T-helper 1 cell treated with Interleukin-12 subunit alpha and Interleukin-12 subunit beta and Interleukin-4 antibody, amounts not matched to agents 30 ng/mL and 1 ng/mL, for 36 hours (primary cell): ENCODE results near the gene COL5A2. TPM values are rescaled to one million over a fixed set of nuclear protein-coding genes. Genes with fewer than 3 reads are reported as not detected.

Experiments
- intact Hi-C: fragments of 100-400 bp; cut with micrococcal nuclease; formaldehyde crosslinking; loops from one replicate; pipeline ENCODE4 v1.15.1; 2024
- total RNA-seq: library from RNA; stranded (reverse); gene quantifications from 2 replicates; pipeline ENCODE4 v1.2.3, GENCODE V29; 2022

COL5A2 gene
- total RNA-seq, 1 donor from 2014 or later: 0.49 TPM

DNA sequence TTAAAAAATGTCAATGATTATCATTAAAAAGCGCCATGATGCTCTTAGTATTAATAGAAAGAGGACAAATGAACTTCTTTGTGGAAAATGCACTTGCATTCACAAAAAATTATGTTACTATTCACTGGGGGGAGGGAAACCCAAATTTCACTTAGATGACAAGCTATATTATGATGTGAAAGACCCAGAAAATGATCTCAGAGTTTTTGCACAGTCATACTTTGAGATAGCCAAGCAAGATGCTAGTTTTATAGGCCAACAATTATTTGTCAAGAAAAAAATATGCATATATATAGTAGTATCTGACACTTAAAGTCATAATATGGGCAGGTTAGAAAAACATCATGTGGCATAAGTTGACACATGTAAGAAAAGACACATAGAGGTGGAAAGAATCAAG is 31.6 kb downstream of the COL5A2 start:
- intact Hi-C loops: no loop called here

DNA sequence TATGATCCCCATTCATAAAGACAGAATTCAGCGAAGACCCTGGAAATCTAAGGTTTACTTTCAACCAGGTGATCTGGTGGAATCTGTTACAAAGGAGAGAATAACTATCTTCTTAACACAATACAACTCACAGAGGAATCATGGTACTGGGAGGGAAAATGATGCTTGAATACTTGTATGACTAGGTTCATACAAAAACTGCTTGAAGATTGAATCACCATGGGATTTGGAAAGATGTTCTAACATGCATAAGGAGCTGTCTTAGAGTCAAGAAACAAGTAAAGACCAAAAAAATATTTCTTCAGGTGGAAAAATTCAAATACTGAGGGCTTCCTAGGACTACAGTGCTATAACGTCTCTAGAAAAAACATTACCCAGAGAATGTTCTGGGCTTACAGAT is 32.2 kb downstream of the COL5A2 start:
- intact Hi-C loops: no loop called here

- intact Hi-C loops: no loop called here
Measured at GRCh38 chr2:189146553-189146952, 33.0 kb downstream of the COL5A2 start.

DNA sequence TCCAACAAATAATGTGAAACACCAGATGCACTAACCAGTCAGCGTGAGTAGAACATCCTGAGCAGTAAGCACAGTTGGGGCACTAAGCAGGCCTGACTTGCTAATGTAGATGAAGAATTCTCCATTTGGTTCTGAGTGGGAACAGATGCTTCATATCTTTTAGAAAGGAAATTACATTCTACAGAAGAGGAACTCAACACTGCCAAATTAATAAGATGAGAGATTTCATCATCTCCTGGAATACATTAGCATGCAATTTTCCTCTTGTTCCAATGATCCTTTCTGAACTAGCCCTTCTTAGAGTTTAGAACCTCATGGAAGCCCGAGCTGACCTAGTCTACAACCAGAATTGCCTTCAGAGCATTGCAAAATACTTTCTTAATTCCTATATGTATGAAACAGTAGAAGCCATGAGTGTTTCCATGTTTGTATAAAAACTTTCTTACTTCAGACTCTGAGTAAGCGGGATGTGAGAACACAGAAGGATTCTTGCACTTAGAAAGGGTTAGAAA is 34.8 kb downstream of the COL5A2 start:
- intact Hi-C loops: no loop called here

- intact Hi-C loops: loop anchor here (1.0 kb wide), 6 partner anchors 50 to 620 kb away; no protein-coding TSS in a partner anchor
Measured at GRCh38 chr2:189143925-189144324, 35.6 kb downstream of the COL5A2 start.

- intact Hi-C loops: loop anchor here (1.0 kb wide), 6 partner anchors 49 to 619 kb away; no protein-coding TSS in a partner anchor
Measured at GRCh38 chr2:189142893-189143759, 36.4 kb downstream of the COL5A2 start.

GRCh38 chr2:189138800-189139199 is 40.8 kb downstream of the COL5A2 start:
- intact Hi-C loops: no loop called here

GRCh38 chr2:189137519-189137918 is 42.0 kb downstream of the COL5A2 start:
- intact Hi-C loops: no loop called here

DNA sequence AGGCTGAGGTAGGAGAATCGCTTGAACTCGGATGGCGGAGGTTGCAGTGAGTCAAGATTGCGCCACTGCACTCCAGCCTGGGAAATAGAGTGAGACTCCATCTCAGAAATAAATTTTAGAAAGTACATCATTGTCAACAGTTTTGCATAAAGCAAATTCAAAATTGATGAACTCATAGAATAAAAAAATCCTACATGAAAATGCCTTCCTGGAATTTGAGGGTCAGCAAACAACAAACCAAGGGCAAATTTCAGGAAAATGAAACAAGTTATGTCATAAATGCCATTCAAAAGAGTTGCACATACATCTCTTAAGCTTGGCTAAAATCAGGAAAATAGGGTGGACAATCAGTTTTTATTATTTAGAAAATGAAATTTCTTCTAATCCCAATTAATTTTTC is 45.1 kb downstream of the COL5A2 start:
- intact Hi-C loops: no loop called here

- intact Hi-C loops: no loop called here
Measured at GRCh38 chr2:189131991-189132390, 47.6 kb downstream of the COL5A2 start.

DNA sequence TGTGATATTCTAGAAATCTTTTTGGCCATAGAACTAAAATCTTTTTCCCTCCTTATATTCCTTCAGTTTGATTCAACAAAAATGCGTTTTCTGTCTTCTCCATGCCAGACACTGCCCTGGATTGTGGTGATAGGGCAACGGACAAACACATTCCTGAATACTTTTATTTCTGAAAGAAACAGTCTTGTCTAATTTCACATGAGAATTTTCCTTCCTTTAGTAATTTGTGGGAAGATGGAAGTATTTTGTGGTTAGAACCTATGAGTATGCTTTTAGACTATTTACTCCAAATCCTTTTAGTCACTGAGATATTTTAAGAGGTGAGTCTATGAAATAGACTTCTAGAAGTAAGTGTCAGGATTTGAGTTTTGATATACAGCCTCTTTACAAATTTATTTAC is 49.6 kb downstream of the COL5A2 start:
- intact Hi-C loops: no loop called here

DNA sequence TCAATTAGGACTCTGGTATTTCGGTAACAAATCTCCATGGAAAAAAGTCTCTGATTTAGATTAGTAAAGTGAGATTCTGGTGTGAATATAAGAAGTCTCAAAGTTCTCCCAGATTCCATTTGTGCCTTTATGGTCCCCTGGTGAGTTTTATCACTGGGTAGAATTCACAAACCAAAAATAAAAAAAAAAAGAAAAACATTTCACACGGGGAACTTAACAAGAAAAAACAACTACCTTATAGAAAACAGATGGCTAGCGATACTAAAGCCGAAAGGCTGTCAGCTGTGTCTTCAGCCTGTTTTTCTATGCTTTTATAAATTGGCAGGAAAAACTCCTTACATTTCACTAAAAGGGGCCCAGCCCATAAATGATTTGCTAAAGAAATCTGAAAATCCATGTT is 50.6 kb downstream of the COL5A2 start:
- intact Hi-C loops: no loop called here

- intact Hi-C loops: no loop called here
Measured at GRCh38 chr2:189127756-189128155, 51.8 kb downstream of the COL5A2 start.

DNA sequence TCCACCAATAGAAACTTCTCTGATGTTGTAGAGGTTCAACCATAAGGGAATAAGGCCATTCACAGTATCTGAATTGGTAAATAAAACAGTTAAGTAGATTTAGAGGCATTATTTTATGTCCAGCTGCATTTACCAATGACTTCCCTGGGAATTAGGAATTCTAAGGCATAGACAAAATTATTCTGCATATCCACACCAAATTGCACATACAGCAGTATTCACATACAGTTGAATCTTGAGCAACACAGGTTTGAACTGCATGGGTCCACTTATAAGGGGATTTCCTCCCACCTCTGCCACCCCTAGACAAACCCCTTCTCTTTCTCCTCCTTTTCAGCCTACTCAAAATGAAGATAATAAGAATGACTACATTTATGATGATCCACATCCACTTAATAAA is 54.4 kb downstream of the COL5A2 start:
- intact Hi-C loops: no loop called here

DNA sequence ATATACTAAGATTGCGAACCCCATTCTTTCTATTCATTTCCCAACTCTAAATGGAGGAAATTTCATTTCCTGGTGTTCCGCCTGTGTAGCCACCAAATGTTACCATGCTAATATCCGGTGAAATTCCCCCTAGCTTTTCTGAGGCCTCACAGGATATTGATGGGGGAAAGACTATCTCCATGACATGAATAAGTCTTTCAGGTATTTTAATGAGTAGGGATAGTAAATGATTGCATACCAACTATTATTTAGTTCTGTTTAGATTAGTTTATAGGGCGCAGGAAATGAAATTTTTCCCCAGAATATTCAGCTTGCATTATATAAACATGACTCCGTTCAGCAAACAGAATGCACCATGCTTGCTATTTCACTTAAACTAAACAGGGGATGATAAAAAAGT is 55.4 kb downstream of the COL5A2 start:
- intact Hi-C loops: no loop called here

DNA sequence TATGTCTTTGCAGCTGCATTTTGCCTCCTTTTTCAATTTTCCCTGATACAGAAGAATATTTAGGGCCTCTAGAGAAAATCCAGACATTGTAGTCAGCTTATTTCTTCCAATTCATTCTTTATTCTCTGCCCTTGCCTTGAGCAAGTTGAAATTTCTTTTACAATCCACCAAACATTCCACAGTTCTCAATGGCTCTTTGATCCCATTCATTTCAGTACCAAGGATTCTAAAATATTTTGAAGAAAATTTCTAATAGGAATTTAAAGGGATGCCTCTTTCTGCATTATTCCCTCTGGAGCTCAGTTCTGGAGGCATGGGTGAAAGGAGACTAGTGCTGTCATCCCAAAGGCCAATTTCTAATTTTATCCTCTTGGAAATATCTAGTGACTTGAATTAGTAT is 61.2 kb downstream of the COL5A2 start:
- intact Hi-C loops: no loop called here

DNA sequence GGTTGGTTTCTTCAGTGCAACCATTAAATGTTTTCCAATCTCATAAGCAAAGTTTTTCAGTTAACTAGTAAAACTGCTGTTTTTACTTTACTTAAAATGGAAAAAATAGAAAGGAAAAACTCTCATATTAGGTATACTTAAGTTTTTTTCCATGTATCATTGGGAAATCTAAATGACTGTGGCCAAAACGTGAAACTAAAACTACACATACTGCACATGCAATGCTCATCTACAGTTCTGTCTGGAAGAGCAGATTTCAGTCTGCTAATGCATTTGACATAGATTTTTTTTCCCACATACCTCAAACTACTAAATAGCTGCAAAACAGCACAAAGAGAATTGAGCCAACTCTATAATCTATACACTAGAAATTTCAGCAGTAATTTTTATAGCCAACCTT is 62.6 kb downstream of the COL5A2 start:
- intact Hi-C loops: no loop called here

GRCh38 chr2:189116087-189116486 is 63.5 kb downstream of the COL5A2 start:
- intact Hi-C loops: no loop called here

GRCh38 chr2:189115126-189115525 is 64.4 kb downstream of the COL5A2 start:
- intact Hi-C loops: no loop called here

GRCh38 chr2:189113963-189114362 is 65.6 kb downstream of the COL5A2 start:
- intact Hi-C loops: no loop called here

- intact Hi-C loops: no loop called here
Measured at GRCh38 chr2:189111063-189111715, 68.4 kb downstream of the COL5A2 start.

- intact Hi-C loops: no loop called here
Measured at GRCh38 chr2:189109921-189110397, 69.6 kb downstream of the COL5A2 start.
